HCEC 1CT (cell line): ENCODE measurements around the gene P3H2.
A peak's percentile ranks its signal among the peaks of the same experiment; 100 is the strongest.
"Not testable (repeated sequence)": the region's sequence is repeated elsewhere in the genome, so short reads cannot be mapped to it uniquely, and the experiment has no call there.

Experiments used
- DNase-seq: peaks from one replicate; pipeline ENCODE4 v3.0.0-alpha.2; 2017

The P3H2 gene

DNA sequence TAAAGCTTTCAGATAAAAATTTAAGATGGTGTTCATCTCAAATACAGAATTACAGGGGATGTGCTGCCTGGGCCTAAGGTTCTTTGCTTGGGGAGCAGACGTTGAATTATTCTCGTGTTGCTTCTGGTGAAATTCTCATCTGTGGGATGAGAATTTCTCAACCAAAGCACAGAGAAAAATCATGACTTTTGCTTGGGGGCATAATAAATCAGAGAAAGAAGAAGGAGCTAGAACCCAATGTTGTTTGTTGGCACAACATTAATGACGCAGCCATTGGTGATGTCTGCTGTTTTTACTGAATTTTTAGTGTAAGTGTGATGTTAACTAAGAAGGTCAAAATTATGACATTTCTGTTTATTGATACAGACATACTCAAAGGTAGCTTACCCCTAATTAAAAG lies 35.7 kb downstream of the P3H2 start:
- DNase-seq: no peak

DNA sequence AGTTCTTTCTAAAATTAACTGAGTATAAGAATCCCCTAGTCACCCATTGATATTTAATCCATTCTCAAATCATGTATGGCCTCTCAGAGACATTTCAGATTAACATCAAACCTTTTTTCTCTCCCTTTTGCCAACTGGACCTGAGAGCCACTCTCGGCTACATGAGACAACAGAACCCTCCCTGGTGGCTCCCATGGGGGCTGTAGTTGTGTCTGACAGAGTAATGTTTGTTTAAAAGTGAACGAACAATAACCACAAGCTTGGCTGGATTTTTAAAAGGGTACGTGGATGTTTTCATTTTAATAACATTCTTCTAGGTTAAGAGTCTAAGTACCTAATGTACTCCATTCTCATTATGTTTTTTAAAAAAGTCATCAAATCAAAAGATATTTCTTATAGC lies 37.1 kb downstream of the P3H2 start:
- no peak for DNase-seq

DNA sequence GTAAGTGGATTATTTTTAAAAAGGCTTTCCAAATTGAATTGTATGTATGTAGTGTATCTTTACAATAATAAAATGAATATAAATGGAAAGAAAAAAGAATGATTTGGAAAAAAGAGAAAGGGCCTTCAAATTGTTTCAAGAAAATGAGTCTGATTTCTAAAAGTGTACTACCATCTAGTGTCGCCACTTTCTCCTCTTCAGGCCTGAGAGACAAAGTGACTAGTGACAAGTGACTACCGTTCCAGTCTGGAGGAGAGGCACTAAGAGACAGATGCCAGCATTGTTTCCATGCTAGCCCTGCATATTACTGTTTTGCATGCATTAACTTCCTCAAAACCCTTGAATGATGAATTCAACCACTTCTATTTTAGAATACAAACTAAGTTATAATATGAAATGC lies 39.3 kb downstream of the P3H2 start:
- no peak for DNase-seq

DNA sequence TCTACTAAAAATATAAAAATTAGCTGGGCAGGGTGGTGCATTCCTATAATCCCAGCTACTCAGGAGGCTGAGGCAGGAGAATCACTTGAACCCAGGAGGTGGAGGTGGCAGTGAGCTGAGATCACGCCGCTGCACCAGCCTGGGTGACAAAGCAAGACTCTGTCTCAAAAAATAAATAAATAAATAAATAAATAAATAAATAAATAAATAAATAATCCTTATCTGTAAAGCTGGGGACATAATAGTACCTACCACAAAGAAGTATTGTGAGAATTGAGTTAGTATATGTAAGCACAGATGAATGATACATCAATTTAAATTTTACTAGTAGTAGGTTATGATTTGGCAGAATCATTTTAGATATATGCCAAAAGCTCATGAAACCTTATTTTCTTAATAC lies 41.5 kb downstream of the P3H2 start:
- not testable (repeated sequence) for DNase-seq

DNA sequence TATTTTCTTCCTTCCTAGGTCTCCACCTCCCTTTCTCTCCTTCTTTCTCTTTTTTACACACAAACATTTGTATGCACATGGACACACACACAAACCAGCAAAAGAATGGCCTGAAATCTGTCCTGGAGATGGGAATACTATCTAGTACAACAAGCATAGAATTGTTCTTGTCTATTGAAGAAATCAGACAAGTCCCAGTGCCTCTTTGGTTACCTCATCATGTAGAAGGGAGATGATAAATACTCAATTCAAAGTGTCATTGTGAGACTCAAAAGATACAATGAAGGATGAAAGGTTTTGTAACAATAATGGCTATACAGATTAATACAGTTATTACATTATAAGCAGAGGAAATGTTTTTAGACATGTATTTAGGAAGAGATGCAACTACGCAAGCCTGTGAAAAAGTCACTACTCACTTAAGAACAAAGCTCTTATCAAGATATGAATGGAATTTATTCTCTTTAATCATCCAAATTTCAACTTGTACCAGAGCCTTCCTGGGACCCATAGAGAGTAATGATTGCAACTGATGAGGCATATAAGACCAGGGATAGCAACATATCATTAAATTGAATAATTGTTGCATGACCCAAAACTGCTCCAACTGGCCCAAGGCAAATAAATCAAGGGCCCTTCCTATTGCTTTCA lies 43.2 kb downstream of the P3H2 start:
- no peak for DNase-seq

DNA sequence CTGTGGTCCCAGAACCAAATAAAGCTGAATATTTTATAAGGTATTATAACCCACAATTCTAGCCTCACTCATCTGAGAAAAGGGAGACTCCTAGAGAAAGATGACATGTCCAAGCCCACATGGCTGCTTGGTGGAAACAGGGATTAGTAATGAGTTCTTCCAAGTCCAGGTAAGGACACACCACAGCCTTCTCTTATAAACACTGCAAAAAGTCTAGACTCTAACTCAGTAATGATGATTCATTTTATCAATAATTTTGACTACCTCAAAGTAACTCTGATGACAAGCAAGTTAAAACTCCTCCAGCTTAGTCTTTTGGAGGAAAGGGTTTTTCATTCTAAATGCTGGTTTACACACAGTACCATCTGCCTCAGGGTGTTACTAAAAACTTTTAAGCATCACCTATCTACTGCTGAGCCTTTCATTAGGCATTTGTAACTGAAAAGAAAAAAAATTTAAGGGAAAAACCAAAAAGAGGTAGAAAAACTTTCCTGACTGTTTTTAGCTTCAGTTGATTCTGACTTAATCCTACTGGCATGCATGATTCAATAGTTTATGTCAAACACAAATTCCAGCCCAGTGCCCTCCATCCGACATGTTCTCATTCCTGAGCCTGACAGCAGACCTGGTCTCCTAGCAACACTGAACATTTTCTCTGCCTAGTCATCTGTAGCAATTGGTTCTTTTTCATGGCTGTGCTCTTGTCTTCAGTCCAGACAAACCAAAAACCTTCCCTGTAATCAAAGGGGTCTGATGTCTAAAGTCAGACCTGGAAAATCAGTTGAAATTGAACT lies 43.9 kb downstream of the P3H2 start:
- peak; percentile 97 for DNase-seq

DNA sequence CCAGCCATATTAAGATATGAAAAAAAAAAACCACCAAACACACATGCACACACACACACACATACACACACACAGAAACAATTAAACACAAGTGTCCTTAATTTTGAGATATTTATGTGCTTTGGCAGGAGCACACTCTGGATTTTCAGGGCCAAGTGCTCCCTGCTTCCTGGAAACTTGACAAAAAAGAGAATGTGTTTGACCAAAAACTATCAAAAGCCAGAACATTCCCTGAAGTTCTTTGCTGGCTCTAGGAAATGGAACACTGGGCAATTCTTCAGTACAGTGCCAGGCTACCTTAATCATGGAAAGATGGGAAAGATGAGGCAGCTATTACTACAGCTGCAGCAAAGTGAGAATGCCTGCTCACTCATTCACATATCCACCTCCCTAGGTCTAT lies 44.6 kb downstream of the P3H2 start:
- DNase-seq: no peak

DNA sequence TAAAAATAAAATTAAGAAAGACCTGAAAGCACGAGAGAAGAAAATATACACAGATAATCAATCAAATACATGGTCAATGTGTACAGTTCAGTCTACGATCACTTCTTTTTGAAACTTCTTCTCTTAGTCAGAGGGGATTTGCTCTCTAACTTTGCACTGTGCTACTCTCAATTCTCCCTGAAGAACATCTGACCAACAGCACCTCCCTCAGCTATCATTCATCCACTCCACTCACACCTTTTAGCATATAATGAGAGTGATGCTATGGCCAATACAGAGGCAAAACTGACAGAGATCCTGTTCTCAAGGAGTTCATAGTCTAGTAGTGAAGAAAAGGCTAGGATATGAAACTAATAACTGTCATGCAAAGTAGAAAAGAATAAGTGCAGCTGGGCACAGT lies 45.9 kb downstream of the P3H2 start:
- DNase-seq: no peak

DNA sequence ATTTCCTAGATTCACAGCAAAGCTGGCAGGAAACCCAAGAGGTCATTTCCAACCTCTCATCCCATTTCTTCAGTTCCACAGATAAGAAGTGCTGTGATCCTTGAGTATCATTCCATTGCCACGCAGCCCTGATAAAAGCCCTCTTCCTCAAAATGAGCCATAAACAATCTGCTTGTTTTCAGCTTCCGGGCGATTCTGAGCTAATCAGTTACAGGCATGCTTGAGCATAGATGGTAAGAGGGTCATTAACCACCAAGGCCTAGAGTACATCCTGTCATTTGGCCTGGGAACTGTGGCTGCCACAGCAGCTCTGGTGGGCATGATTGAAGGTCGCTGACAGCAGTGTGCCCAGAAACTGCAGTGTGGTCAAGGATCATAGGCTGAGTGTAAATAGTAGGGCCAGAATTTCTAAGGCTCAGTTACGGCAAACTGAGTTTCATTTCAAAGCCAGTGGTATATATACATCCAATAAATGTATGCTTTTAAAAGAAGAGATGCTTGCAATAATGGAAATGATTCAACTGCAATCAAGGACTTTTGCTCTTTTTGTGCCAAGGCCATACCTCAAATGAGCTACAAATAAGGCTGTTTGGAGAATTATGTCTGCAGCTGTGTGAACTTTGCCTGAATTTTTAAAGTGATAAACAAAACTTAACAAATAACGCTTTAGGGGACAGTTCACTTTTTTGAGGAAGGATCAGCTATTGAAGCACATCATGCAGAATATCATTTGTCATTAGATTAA lies 47.3 kb downstream of the P3H2 start:
- DNase-seq: no peak

DNA sequence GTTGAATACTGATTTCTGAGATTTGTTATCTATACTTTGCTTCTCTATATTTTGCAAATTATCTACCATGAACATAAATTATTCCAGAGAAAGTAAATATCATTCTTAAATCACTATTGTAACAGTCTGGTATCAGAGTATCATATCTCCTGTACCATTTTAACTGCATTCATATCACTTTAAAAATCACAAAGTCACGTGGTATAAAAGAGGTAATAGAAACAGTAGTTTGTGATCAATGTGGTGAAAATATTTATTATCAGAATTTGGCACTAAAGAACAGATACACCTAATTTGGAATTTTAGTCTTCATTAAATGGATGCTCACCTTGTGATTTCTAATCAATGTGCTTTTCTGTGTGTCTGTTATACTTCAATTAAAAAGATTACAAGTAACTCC lies 47.8 kb downstream of the P3H2 start:
- no peak for DNase-seq

DNA sequence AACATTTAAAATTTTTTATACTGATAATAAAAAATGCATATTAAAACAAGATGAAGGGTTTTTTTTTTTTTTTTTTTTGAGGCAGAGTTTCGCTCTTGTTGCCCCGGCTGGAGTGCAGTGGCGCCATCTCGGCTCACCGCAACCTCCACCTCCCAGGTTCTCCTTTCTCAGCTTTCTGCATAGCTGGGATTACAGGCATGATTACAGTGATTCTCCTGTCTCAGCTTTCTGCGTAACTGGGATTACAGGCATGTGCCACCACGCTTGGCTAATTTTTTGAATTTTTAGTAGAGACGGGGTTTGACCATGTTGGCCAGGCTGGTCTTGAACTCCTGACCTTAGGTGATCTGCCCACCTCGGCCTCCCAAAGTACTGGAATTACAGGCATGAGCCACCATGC lies 48.8 kb downstream of the P3H2 start:
- DNase-seq: not testable (repeated sequence)

DNA sequence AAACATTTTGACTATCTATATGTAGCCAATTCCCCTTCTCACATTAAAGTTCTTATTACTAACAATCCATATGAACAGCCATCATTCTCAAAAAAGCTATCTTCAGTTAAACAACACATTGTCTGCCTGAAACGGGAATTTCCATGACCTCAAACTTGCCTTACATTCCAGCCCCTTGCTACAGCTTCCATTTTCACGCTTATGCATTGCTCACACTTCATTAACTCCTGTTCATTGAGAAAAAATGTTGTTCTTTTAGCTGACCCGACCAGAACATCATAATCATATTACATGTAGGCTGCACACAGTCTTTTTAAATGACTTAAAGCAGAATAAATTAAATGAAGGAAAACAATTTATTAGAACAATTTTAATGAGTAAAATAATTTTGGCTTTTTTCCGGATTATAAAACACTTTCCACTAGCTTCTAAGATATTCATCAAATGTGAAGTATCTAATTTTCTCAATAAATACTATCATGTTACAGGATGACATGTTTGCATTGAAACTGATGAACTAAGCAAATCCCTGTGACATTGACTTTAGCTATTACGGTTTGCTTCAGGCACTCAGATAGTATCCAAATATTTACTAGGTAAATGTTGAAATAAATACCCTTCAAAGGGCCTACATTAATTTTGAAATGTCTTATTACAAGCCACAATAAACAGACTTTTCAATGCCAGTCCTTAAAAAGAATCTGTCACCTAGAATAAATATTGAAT lies 49.9 kb downstream of the P3H2 start:
- no peak for DNase-seq

DNA sequence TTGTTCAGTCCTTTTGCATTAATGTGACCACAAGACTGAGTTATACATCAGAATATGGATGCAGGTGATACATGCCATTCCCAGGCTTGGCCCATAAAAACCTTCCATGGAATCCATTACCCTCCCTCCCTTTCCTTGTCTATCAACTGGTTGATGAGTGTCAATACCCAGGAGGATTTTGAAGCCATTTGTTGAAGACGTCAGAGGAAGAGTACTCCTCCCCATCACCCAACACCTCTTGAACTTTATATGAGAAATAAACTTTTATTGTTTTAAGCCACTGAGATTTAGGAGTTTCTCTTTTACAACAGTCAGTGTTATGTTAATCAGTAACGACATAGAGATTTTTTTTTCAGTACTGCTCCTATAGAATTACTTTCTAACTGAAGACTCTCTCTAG lies 55.5 kb downstream of the P3H2 start:
- DNase-seq: no peak

DNA sequence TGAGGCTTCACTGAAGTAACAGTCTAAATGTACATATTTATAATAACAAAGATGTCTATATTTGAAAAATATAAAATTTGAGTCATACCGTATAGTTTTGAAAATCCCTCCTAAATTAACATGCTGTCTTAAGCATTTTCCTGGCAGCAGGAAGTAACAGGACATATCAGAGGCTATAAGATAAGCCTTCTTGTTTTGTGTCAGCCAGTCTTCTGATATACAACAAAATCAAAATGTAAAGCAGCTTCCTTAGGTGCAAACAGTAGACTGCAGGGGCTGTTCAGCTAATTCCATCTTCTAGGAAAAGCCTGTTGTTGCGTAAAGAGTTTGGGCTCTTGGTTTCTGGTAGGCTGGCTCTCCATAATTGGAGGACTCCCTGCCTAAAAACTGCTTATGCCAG lies 56.0 kb downstream of the P3H2 start:
- DNase-seq: no peak

DNA sequence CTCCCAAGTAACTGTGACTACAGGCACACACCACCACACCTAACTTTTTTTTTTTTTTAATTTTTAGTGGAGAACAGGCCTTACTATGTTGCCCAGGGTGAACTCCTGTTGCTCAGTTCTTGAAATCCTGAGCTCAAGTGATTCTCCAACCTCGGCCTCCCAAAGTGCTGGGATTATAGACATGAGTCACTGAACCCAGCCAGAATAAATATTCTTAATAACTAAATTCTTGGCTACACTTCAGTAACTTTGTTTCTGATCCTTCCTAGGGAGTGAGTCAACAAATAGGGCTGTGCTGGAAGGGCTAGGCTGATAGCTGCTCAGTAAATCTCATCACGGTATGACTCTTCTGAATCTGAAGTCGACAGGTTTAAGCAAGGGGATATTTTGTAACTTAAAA lies 56.6 kb downstream of the P3H2 start:
- DNase-seq: peak; percentile 95

DNA sequence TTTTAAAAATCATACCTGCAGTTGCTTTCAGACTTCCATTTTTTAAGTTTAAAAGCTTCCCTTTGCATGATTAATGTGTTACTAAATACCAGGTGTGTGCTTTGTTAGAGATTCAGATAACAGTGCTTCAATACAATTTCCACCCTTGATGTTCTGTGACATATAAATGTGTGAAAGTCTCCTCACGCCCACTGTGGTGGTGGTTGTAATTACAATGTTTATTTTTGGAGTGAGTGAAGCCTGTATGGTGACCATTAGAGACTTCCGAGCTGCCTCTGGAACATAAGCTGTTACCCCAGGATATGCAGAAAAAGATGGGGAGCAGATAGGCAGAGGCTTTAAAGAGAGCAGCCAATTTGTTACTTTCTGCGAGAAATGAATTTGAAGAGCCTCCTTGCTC lies 57.2 kb downstream of the P3H2 start:
- DNase-seq: no peak

DNA sequence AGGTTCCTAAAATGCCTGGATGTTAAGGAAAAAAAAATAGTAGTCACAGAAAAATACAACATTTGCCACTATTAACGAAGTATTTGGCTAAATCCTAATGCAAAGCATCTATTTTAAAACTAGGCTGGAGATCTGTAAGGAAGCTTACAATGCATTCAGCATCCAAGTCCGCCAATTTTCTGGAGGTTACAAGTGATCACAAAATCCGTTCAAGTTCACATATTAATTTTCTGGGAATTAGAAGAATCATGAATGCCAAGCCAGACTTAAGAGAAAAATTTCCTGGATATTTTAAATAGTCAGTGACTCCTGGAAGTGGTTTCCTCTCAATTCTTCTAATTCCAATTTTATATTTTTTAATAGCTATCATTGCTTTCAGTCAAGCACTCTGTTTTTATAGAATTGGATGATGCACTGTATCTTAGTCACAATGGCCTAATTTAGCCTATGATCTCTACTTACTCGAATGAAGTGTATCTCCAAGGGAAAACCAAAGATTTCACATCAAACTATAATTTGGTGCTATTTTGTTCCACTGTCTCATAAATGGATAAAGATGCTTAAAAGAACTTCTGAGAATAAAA lies 60.4 kb downstream of the P3H2 start:
- DNase-seq: no peak

DNA sequence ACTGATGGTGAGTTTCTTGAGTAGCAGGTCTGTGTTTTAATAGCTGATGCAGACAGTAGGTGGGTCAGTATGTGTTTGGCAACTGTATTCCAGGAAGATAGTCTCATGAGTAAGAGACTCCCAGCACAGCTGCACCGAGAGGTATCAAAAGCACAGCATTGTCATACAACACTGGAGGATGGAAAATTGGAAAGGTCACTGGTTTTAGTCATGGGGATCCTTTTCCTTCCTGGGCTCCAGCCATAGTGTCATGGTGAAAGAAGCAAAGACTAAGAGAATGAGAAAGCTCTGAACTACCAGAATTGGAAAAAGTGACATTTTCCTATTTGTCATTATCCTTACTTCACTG lies 61.5 kb downstream of the P3H2 start:
- peak; percentile 33 for DNase-seq

DNA sequence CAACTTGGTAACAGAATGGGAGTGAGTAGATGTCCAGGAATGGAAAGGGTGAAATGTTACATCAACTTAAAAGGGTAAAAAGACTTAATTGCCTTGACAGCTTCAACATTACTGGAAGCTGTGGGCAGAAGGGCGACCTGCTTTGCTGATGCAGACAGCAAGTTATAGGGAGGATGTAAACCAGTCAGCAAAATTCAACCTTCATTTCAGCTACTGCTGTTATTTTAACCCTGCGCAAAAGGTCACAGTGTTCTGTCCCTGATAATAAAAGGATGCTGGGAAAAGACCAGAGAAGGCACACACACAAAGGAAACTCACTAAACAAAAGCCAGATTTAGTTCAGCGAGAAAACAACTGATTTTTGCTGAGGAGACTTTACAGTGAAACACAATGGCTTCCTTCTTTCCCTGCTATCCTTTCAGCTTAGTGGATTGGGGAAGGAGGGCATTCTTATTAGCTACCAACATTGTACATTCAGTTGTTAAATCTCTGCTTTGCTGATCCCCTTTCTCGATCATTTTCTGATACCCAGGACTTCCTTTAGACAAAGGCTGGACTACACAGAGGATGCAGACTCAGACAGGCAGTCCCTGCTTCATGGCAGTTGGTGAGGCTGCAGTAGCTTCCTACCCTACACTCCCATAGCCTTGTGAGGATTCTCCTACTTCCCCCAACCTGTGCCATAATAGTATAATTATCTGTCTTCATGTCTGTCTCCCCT lies 62.0 kb downstream of the P3H2 start:
- DNase-seq: peak; percentile 24

DNA sequence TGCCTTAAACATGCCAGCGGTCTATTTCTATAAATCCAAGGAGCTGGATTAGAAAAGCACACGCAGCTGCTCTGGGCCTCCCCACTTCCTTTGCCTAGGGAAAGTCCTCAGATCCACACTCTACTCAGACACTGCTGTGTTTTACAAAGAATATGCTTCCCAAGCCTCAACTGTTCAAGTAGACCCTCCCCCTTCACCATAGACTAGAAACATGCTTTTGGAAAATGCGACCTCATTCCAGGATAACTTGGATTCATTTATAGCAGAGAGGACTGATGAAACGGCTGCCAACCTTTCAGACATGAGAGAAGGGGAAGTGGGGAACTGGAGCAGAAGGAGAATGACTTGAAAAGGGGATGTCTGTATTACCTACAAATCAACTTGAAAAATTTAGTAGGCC lies 64.0 kb downstream of the P3H2 start:
- no peak for DNase-seq

DNA sequence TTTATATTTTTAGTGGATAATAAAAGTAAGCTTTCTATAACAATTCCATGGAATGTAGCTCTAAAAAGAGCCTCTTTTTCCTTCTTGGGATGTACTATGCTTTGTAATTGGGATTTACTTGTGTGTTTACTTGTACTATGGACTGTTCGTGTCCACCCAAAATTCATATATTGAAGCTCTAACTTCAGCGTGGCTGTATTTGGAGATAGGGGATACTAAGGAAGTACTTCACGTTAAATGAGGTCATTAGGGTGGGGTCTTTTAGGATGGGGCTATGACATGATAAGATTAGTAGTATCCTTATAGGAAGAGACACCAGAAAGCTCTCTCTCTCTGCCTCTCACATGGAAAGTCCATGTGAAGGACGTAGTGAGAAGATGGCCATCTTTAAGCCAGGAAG lies 64.9 kb downstream of the P3H2 start:
- no peak for DNase-seq

DNA sequence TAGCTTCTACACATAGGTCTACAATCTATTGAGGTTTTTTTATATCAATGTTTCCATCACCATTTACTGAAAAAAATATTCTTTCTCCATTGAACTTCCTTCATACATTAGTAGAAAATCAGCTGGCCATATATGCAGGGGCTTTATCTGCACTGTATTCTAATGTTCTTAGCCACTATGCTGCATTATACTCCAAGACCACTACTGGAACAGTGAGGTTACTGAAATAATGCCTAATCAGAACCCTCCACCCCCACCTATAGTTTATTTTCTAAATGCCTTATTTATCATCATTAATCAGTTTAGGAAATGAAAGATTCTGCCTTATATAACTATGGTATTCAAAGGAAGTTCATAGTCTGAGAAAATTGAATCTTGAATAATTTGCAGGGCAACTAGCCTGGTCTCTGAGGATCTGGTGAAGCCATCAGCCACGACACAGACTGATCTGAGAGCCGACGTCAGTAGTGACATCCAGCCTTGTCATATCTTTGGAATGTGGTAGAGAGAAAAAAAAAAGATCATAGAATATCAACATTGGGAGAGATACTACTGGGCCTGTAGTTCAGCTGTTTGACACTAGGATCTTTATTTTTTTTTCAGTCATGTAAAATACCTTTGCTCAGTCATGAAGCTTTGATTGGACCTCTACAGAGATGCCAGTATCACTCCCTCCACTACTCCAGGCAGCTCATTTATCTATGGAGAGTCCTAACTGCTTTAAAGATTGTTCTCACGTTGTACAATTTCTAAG lies 66.6 kb downstream of the P3H2 start:
- DNase-seq: peak; percentile 88
